ENCODE results near the gene NKD2.

- TF ChIP-seq POLR2A (IDR thresholded peaks at IDR 0.05), result no peak
- TF ChIP-seq CTCF (IDR thresholded peaks at IDR 0.05), result no peak
- TF ChIP-seq POLR2AphosphoS5 (IDR thresholded peaks at IDR 0.05), result no peak
- TF ChIP-seq EP300 (IDR thresholded peaks at IDR 0.05), result no peak
Measured at GRCh38 chr5:1005249-1005851, 3.3 kb upstream of the NKD2 start.
